Cardiac muscle cell (in vitro differentiated cells and primary cell): ENCODE results near the gene WTAP. TPM values are rescaled to one million over a fixed set of nuclear protein-coding genes. Genes with fewer than 3 reads are reported as not detected.
"Not testable (repeated sequence)": the region's sequence is repeated elsewhere in the genome, so short reads cannot be mapped to it uniquely, and the experiment has no call there.

Source experiments
- DNase-seq, 2 donors: peaks; one replicate each; pipeline versions ENCODE4 v3.0.0 to v3.0.0-alpha.2; 2010 to 2017; ENCODE audit warnings: low read depth in 1 of 2, low spot score in 1 of 2
- H3K27ac ChIP-seq: fragments of 200-600 bp; sonication (generic); 2 replicates; pipeline ENCODE4 v1.5.1; 2016
- H3K27me3 ChIP-seq: fragments of 200-600 bp; sonication (generic); 2 replicates; pipeline ENCODE4 v1.6.0; 2016; ENCODE audit warnings: control low read depth
- H3K36me3 ChIP-seq: fragments of 200-600 bp; sonication (generic); 2 replicates; pipeline ENCODE4 v1.5.1; 2016; ENCODE audit warnings: control low read depth
- H3K4me1 ChIP-seq: fragments of 200-600 bp; sonication (generic); 2 replicates; pipeline ENCODE4 v1.8.1; 2017; ENCODE audit warnings: low read depth, mild to moderate bottlenecking, mixed run types
- H3K4me3 ChIP-seq: fragments of 200-600 bp; sonication (generic); 2 replicates; pipeline ENCODE4 v1.5.1; 2016; ENCODE audit warnings: mild to moderate bottlenecking
- H3K9me3 ChIP-seq: fragments of 200-600 bp; sonication (generic); 2 replicates; pipeline ENCODE4 v1.5.1; 2017; ENCODE audit warnings: low read depth, mild to moderate bottlenecking, control low read depth
- CTCF ChIP-seq: IDR thresholded peaks from 2 replicates; pipeline ENCODE4 v1.5.1; 2012; ENCODE audit warnings: low read depth, mild to moderate bottlenecking, low read length
- polyA plus RNA-seq: library from polyadenylated mRNA; unstranded; fragments of >200 nt; fragmentation: Nextera tagmentation; extraction: Ambion mirVana; gene quantifications from 2 replicates; pipeline ENCODE4 v1.2.1, GENCODE V29; 2016
- total RNA-seq: library from RNA; depleted of rRNA; stranded (reverse); fragments of >200 nt; gene quantifications from 2 replicates; pipeline ENCODE4 v1.2.3, GENCODE V29; 2016

The WTAP gene
- total and polyA plus RNA-seq, 2 experiments from 2014 or later = 64.2 to 70.9 TPM

DNA sequence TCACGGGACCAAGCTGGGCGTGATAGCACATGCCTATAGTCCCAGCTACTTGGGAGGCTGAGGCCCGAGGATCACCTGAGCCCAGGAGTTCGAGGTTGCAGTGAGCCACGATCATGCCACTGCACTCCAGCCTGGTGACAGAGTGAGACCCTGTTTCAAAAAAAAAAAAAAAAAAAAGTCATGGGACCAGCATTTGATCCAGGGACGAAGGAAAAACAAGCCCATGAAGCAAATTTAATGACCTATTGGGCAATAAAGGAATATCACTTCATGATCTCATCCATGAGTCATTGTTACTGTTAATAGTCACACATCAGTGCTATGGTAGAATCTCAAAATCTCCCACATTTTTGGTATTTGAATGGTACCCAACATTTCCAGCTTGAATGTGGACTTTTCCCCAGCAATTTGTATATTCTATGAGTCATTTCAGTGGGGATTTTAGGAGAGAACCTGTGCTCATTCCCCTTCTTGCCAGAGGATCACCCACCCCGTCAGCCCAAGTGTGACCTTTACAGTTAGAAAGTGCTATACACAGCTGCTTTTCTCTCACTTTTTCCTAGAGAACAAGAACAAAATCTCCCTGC, 25.8 kb upstream of the WTAP start:
- peak in 1 of 2 donors; percentile 80 for DNase-seq
- Histone ChIP-seq H3K4me3 (no peak overlapping the region), H3K36me3 (no peaks in the 10 kb centered on the region), H3K9me3 (no peaks in the 10 kb centered on the region), H3K27me3 (no peaks in the 10 kb centered on the region), H3K4me1 (no peaks in the 10 kb centered on the region), H3K27ac (no peak overlapping the region)
- TF ChIP-seq CTCF = no peak

DNA sequence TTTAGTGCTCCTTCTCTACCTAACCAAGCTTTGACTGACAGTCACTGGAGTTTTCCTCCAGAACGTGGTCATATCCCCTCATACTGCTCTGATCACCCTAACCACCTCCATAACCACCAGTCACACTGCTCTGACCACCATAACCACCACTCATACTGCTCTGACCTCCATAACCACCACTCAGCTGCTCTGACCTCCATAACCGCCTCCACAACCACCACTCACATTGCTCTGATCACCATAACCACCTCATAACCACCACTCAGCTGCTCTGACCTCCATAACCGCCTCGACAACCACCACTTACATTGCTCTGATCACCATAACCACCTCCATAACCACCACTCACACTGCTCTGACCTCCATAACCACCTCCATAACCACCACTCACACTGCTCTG, 16.7 kb upstream of the WTAP start:
- not testable (repeated sequence) for H3K4me1 ChIP-seq, H3K4me3 ChIP-seq, DNase-seq, H3K27me3 ChIP-seq, H3K9me3 ChIP-seq, H3K27ac ChIP-seq, H3K36me3 ChIP-seq

GRCh38 chr6:159712389-159712788, 14.9 kb upstream of the WTAP start:
- H3K27ac ChIP-seq, H3K27me3 ChIP-seq, H3K4me3 ChIP-seq, H3K4me1 ChIP-seq, DNase-seq, H3K9me3 ChIP-seq, H3K36me3 ChIP-seq: not testable (repeated sequence)

DNA sequence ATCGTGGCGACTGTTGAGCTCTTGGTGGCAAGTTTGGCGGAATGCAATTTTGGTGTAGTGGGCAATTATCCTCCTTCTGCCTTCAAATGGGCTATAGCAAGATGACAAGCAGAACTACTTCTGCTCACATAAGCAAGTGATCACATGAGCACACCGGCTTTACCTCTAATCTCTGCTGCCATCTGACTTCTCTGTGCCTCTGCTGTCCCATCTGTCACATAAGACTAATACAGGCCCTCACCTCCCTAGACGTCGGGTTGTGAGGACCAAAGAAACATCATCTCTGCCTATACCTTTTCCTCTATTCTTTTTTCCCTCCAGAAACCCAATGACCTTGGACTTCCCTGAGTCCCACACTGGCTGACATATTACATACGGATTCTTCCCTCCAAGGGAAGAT, 13.3 kb upstream of the WTAP start:
- DNase-seq = no peak
- H3K4me1 ChIP-seq = no peaks in the 10 kb centered on the region
- no peak for TF ChIP-seq CTCF
- no peaks in the 10 kb centered on the region for H3K27me3 ChIP-seq
- no peak overlapping the region for H3K27ac ChIP-seq
- H3K9me3 ChIP-seq = no peaks in the 10 kb centered on the region
- no peak overlapping the region for H3K4me3 ChIP-seq
- H3K36me3 ChIP-seq = no peaks in the 10 kb centered on the region

DNA sequence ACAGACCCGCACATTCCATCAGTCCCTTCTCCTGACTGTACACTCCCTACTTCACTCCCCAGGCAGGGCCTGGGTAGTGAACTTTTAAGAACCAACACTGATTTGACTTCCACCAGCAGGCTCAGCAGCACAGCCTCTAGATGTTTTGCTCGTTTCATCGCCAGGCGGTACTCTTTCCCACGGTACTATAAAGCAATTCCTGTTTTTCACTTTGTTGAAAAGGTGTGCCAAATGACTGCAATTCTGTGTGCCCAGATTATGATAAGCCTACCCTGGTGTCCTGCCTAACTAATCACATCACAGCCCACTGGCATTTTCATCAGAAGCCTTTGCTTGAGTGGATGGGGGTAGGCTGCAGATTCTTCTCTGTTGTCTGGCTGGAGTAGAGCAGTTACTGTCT, 12.9 kb upstream of the WTAP start:
- H3K27me3 ChIP-seq = no peaks in the 10 kb centered on the region
- no peaks in the 10 kb centered on the region for H3K9me3 ChIP-seq
- DNase-seq = no peak
- H3K4me1 ChIP-seq = no peaks in the 10 kb centered on the region
- no peak overlapping the region for H3K4me3 ChIP-seq
- no peak for TF ChIP-seq CTCF
- H3K36me3 ChIP-seq = no peaks in the 10 kb centered on the region
- H3K27ac ChIP-seq = no peak overlapping the region

DNA sequence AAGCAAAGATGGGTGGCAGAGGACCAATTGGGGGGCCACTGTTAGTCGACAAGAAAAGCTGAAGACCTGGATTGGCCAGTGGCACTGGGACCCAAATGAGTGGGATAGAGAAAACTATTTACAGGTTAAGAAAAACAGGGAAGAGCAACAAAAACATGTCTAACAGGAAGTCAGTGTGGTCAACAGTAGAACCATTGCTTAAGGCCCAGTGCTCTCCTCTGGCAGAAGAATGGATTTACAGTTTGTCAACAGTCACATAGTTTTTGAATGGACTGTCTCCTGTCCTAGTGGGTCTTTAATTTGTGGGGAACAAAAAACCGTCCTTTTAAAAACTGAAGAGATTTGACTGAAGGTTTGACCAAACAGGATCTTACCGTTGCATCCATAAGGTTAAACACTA, 12.1 kb upstream of the WTAP start:
- Histone ChIP-seq H3K36me3 (no peaks in the 10 kb centered on the region), H3K27me3 (no peaks in the 10 kb centered on the region), H3K9me3 (no peaks in the 10 kb centered on the region), H3K27ac (no peak overlapping the region), H3K4me1 (no peaks in the 10 kb centered on the region), H3K4me3 (no peak overlapping the region)
- no peak for DNase-seq
- no peak for TF ChIP-seq CTCF

DNA sequence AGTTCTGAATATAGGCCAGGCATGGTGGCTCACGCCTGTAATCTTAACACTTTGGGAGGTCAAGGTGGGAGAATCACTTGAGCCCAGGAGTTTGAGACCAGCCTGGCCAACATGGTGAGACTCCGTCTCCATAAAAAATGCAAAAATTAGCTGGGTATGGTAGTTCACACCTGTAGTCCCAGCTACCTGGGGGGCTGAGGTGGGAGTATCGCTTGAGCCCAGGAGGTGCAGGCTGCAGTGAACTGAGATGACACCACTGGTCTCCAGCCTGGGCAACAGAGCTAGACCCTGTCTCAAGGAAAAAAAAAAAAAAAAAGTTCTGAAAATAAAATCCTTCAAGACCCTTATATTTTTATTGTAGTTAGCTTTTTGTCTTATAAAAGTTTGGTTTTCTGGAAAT, 11.7 kb upstream of the WTAP start:
- Histone ChIP-seq H3K27me3 (no peaks in the 10 kb centered on the region), H3K9me3 (no peaks in the 10 kb centered on the region), H3K4me3 (no peak overlapping the region), H3K27ac (no peak overlapping the region), H3K36me3 (no peaks in the 10 kb centered on the region), H3K4me1 (no peaks in the 10 kb centered on the region)
- TF ChIP-seq CTCF = no peak
- DNase-seq = no peak
